WERI-Rb-1 (cell line): ENCODE results near the gene NBAS.

Experiments used
- DNase-seq: peaks from one replicate; pipeline ENCODE4 v3.0.0-alpha.2; 2020
- H3K27ac ChIP-seq: fragments of 250-450 bp; sonication (Bioruptor Pico); 2 replicates; pipeline ENCODE4 v1.5.1; 2020; ENCODE audit warnings: mild to moderate bottlenecking, moderate library complexity
- H3K27me3 ChIP-seq: fragments of 250-450 bp; sonication (Bioruptor Pico); 2 replicates; pipeline ENCODE4 v1.5.1; 2021; ENCODE audit warnings: mild to moderate bottlenecking, low read depth, moderate library complexity; ENCODE audit not compliant: insufficient read depth, severe bottlenecking
- H3K36me3 ChIP-seq: fragments of 250-450 bp; sonication (Bioruptor Pico); 2 replicates; pipeline ENCODE4 v1.5.1; 2020; ENCODE audit warnings: mild to moderate bottlenecking, moderate library complexity
- H3K4me3 ChIP-seq: 2 replicates; pipeline ENCODE4 v1.5.1; 2011; ENCODE audit warnings: low read depth, mild to moderate bottlenecking, control low read depth, low read length
- H3K9me3 ChIP-seq: fragments of 250-450 bp; sonication (Bioruptor Pico); 2 replicates; pipeline ENCODE4 v1.5.1; 2021; ENCODE audit warnings: mild to moderate bottlenecking, moderate library complexity; ENCODE audit not compliant: severe bottlenecking
- TF ChIP-seq, protein P1 (sequence below): IDR thresholded peaks from 2 replicates; pipeline ENCODE4 v1.5.1; 2011; ENCODE audit warnings: low read depth, mild to moderate bottlenecking, control low read depth, inconsistent platforms, low read length

Gene NBAS

DNA sequence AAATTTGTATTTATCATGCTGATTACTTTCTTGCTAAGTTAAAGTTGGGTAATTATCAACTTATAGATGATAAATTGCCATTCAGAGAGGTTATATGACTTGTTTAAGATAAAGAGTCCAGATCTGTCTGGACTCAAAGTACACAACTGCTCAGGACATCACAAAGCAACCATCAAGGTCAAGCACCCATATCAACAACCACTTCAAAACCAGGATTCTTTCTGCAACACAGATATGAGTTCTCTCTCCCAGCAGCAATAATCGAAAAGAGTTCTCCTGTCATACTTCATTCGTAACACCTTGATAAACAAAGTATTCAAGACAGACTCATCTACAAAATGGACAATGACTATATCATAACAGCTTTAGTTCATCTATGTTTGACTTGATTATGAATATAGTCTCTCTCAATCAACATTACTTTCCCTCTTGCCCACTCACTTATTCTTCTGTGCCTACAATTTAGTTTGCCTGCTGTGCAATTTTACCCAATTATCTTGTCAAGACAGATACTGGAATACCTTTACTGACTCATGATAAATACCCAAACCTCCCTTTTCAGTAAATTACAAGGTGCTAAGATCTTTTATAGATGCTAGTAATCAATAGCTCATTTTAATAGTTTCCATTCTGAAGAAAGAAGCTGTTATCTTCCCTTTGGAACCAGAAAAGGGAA is 281.8 kb downstream of the NBAS start:
- Histone ChIP-seq H3K36me3 (peaks cover 6% of the 10 kb centered on the region), H3K9me3 (no peaks in the 10 kb centered on the region), H3K27ac (no peak overlapping the region), H3K27me3 (no peaks in the 10 kb centered on the region), H3K4me3 (no peak overlapping the region)
- DNase-seq = no peak
- TF ChIP-seq, protein P1, sequence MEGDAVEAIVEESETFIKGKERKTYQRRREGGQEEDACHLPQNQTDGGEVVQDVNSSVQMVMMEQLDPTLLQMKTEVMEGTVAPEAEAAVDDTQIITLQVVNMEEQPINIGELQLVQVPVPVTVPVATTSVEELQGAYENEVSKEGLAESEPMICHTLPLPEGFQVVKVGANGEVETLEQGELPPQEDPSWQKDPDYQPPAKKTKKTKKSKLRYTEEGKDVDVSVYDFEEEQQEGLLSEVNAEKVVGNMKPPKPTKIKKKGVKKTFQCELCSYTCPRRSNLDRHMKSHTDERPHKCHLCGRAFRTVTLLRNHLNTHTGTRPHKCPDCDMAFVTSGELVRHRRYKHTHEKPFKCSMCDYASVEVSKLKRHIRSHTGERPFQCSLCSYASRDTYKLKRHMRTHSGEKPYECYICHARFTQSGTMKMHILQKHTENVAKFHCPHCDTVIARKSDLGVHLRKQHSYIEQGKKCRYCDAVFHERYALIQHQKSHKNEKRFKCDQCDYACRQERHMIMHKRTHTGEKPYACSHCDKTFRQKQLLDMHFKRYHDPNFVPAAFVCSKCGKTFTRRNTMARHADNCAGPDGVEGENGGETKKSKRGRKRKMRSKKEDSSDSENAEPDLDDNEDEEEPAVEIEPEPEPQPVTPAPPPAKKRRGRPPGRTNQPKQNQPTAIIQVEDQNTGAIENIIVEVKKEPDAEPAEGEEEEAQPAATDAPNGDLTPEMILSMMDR = no peak

DNA sequence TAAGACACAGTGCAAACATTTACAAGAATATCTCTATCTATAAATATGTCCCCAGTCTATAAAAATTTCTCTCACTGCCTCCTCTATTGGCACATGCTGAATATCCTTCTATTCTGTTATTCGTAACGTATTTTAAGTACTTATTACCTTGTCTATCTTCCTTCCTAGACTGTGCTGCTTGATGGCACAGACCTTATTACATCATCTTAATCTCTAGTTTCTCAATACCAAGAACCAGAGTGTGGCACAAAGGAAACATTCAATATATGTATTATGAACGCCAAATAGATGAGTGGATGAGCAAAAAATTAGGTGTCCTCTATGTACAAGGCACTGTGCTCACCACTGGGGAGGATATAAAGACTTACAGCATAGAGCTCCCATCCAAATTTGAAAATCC is 282.8 kb downstream of the NBAS start:
- no peaks in the 10 kb centered on the region for H3K9me3 ChIP-seq
- no peak overlapping the region for H3K27ac ChIP-seq
- H3K4me3 ChIP-seq = no peak overlapping the region
- H3K36me3 ChIP-seq = peaks cover 8% of the 10 kb centered on the region
- DNase-seq = no peak
- H3K27me3 ChIP-seq = no peaks in the 10 kb centered on the region
- TF ChIP-seq, protein P1 = no peak

DNA sequence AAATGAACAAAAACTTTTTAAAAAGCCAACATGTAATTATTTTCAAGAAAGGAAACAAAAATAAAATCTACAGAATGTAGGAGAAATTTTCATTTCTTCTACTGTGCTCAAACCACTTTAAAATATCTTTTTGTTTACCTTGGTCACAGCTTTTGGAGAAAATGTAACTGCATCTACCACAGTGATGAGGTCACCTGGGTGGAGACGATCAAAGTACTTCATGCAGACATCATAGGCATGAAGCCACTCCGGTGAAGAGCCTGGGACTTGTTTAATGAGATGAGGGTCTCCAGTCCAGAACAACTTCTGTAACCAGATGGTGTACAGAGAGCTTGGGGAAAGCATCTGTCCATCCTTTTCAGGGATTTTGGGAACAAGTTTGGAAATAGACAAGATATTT is 285.8 kb downstream of the NBAS start:
- TF ChIP-seq, protein P1 = no peak

DNA sequence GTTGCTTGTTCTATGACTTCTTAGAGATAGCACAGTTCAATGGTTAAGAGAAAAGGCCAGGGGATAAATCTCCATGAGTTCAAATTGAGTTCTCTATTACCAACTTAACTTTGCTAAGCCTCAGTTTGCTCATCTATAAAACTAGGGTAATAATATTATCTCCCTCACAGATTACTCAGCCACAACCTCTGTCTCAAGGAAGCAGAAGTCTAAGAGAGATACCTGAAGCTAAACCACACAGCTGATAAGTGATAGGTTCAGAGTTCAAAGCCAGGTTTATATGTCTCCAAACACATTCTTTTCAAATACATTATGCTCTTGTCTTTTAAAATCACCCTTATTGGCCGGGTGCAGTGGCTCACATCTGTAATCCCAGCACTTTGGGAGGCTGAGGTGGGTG is 287.7 kb downstream of the NBAS start:
- no peak overlapping the region for H3K27ac ChIP-seq
- no peak for DNase-seq
- TF ChIP-seq, protein P1 = no peak
- no peak overlapping the region for H3K4me3 ChIP-seq
- peaks cover 8% of the 10 kb centered on the region for H3K36me3 ChIP-seq
- no peaks in the 10 kb centered on the region for H3K27me3 ChIP-seq
- H3K9me3 ChIP-seq = no peaks in the 10 kb centered on the region

More for the DNA sequence above, 285.8 kb downstream of the NBAS start:
- no peak overlapping the region for H3K27ac ChIP-seq
- H3K4me3 ChIP-seq = no peak overlapping the region
- H3K36me3 ChIP-seq = peaks cover 8% of the 10 kb centered on the region
- no peaks in the 10 kb centered on the region for H3K27me3 ChIP-seq
- H3K9me3 ChIP-seq = no peaks in the 10 kb centered on the region
- DNase-seq = no peak

DNA sequence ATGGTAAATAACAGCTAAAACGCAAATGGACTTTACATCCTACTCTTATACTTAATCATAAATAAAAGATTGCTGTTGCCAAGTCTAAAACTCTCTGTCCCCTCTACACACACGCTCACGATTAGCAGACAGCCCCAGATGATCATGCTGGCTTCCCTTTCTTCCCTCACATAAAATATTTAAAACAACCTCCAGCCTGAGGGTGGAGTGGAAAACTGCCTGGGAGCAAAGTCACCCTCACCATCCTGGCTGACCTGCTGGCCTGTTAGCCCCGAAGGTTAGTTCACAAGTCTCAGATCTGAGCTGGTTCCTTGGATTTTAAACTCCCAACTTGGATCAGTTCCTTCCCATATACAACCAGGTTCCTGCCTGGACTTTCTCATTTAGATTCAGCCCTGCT is 288.2 kb downstream of the NBAS start:
- no peak overlapping the region for H3K27ac ChIP-seq

More for the DNA sequence above, 288.2 kb downstream of the NBAS start:
- DNase-seq = no peak
- Histone ChIP-seq H3K27me3 (no peaks in the 10 kb centered on the region), H3K36me3 (peaks cover 8% of the 10 kb centered on the region), H3K4me3 (no peak overlapping the region), H3K9me3 (no peaks in the 10 kb centered on the region)
- TF ChIP-seq, protein P1 = no peak
